ENCODE data around the gene TPPP. TPM values are rescaled to one million over a fixed set of nuclear protein-coding genes. Genes with fewer than 3 reads are reported as not detected.

The TPPP gene
- total RNA-seq, 1 donor from 2014 or later: 21.6 TPM

DNA sequence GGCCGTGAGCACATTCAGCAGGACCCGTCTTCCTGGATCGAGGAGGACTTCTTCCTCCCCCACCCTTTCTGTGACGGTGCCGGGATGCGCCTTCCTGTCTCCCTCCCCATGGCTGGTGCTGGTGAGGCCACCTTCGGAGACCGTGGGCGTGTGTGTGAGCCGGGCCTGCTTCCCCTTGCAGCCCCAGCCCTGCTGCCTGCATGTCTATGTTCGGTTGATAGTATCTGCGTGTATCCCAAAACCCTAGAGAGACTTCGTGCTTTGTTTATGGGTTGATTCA lies 68.3 kb downstream of the TPPP start:
- no peak for DNase-seq
- intact Hi-C loops (cut with micrococcal nuclease): no loop called here
- H3K36me3 ChIP-seq: peaks cover 39% of the 10 kb centered on the region
- H3K9me3 ChIP-seq (replicated peaks): no peaks in the 10 kb centered on the region
- H3K27ac ChIP-seq (replicated peaks): peak overlapping the region; percentile 25
- H3K4me3 ChIP-seq: peak overlapping the region; percentile 12
- no peaks in the 10 kb centered on the region for H3K27me3 ChIP-seq (ENCODE audit: low read depth)
- H3K4me1 ChIP-seq: no peaks in the 10 kb centered on the region
- TF ChIP-seq, protein P1, sequence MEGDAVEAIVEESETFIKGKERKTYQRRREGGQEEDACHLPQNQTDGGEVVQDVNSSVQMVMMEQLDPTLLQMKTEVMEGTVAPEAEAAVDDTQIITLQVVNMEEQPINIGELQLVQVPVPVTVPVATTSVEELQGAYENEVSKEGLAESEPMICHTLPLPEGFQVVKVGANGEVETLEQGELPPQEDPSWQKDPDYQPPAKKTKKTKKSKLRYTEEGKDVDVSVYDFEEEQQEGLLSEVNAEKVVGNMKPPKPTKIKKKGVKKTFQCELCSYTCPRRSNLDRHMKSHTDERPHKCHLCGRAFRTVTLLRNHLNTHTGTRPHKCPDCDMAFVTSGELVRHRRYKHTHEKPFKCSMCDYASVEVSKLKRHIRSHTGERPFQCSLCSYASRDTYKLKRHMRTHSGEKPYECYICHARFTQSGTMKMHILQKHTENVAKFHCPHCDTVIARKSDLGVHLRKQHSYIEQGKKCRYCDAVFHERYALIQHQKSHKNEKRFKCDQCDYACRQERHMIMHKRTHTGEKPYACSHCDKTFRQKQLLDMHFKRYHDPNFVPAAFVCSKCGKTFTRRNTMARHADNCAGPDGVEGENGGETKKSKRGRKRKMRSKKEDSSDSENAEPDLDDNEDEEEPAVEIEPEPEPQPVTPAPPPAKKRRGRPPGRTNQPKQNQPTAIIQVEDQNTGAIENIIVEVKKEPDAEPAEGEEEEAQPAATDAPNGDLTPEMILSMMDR (IDR thresholded peaks at IDR 0.05; ENCODE audit: borderline replicate concordance): no peak

DNA sequence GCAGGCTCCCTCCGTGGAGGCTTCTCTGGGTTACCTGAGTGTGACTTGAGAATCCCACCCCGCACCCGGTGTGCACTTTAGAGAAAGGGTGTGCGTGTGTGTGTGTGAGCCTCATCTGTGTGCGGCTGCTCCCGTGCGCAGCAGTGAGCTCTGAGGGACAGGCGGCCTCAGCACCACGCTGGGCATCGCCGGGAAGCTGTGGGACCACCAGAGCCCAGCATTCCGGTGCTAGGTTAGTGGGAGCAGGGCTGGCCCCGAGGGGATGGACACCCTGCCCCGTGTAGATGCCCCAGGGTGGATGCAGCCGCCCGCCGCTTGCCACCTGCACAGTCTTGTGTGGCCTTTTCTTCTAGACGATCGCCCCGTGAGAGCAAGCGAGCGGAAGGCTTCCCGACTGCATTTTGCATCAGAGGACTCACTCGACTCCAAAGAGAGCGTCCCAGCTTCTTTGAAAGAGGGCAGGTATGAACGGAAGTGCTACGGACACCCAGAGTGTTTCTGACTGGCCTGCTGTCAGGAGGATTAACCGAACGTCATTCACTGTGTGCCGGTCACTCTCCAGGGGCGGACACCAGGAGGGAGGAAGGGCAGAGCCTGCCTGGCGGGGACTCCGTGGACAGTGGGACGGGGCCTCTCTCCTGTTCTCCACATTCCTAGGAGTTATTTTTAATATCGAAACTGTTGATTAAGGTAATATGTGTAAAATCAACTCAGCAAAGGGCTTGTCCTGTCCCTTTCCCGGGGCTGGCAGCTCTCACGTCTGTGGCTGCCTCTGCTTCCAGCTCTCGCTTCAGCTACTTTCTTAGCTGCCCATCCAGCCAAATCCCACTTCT lies 68.8 kb downstream of the TPPP start:
- H3K4me1 ChIP-seq: no peaks in the 10 kb centered on the region
- TF ChIP-seq, protein P1 (IDR thresholded peaks at IDR 0.05; ENCODE audit: borderline replicate concordance): no peak
- DNase-seq: no peak
- H3K27me3 ChIP-seq (ENCODE audit: low read depth): no peaks in the 10 kb centered on the region
- H3K4me3 ChIP-seq: peak overlapping the region; percentile 12
- intact Hi-C loops (cut with micrococcal nuclease): no loop called here
- no peaks in the 10 kb centered on the region for H3K9me3 ChIP-seq (replicated peaks)
- H3K27ac ChIP-seq (replicated peaks): peak overlapping the region; percentile 23
- peaks cover 45% of the 10 kb centered on the region for H3K36me3 ChIP-seq

DNA sequence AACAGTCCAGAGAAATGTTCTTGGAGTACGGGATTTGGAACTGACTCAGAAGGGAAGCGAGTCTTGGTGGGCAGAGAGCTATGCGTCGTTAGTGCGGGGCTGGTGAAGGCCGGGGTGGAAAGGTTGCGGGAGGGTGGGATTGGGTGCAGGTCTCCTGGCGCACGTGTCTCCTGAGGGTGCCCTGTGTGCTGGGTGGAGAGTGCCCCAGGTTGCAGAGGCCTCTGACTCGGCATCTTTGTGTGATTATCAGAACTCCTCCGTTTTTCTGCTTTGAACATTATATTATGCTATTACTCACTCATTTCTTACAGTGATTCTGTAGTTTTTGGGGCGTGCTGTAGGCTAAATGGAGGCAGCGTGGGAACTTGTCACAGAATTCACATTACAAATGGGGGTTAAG lies 69.6 kb downstream of the TPPP start:
- H3K4me1 ChIP-seq: no peaks in the 10 kb centered on the region
- DNase-seq: no peak
- TF ChIP-seq, protein P1 (IDR thresholded peaks at IDR 0.05; ENCODE audit: borderline replicate concordance): no peak
- intact Hi-C loops (cut with micrococcal nuclease): no loop called here
- H3K9me3 ChIP-seq (replicated peaks): no peaks in the 10 kb centered on the region
- H3K27ac ChIP-seq (replicated peaks): no peak overlapping the region
- H3K4me3 ChIP-seq: no peak overlapping the region
- no peaks in the 10 kb centered on the region for H3K27me3 ChIP-seq (ENCODE audit: low read depth)
- peaks cover 50% of the 10 kb centered on the region for H3K36me3 ChIP-seq

DNA sequence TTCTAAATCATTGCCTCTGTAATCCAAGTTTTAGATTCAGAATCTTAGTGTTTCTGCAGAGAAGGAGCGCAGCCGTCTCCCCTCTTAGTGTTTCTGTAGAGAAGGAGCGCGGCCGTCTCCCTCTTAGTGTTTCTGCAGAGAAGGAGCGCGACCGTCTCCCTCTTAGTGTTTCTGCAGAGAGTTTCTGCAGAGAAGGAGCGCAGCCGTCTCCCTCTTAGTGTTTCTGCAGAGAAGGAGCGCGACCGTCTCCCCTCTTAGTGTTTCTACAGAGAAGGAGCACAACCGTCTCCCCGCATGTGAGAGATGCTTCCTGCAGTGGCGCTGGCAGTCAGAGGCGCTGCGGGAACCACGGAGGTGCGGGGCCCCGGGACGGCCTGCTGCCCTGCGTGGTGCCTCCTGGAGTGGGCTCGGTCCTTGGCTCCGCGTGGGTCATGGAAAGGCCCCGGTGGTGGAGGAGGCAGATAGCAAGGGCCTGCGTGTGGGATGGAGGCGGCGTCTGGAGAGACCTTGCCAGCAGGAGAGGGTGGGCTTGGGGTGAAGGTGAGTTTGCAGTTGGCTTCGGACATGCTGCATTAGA lies 70.1 kb downstream of the TPPP start:
- intact Hi-C loops (cut with micrococcal nuclease): no loop called here
- Histone ChIP-seq H3K27ac (replicated peaks) (no peak overlapping the region), H3K9me3 (replicated peaks) (no peaks in the 10 kb centered on the region), H3K4me3 (no peak overlapping the region), H3K27me3 (ENCODE audit: low read depth) (no peaks in the 10 kb centered on the region), H3K36me3 (peaks cover 48% of the 10 kb centered on the region), H3K4me1 (no peaks in the 10 kb centered on the region)
- TF ChIP-seq, protein P1 (IDR thresholded peaks at IDR 0.05; ENCODE audit: borderline replicate concordance): no peak
- DNase-seq: no peak

DNA sequence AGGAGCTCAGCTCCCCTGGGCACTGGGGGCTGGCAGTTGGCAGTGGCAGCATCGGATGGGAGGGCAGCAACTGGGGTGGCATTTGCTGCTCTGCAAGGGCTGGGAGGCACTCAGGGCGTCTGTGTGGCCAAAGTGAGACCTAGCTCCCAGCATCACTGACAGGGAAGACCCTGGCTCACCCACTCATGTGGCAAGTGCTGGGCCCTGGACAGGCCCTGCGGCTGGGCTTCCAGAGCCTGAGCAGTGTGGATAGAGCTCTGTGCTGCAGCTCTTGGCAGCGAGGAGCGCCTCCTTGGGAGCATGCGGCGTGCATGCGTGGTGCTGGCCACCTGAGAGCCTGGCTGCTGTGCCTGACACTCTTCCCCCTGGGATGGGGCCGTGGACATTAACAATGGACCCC lies 70.8 kb downstream of the TPPP start:
- Histone ChIP-seq H3K27me3 (ENCODE audit: low read depth) (no peaks in the 10 kb centered on the region), H3K4me3 (no peak overlapping the region), H3K4me1 (no peaks in the 10 kb centered on the region), H3K36me3 (peaks cover 43% of the 10 kb centered on the region), H3K27ac (replicated peaks) (no peak overlapping the region), H3K9me3 (replicated peaks) (no peaks in the 10 kb centered on the region)
- DNase-seq: no peak
- TF ChIP-seq, protein P1 (IDR thresholded peaks at IDR 0.05; ENCODE audit: borderline replicate concordance): no peak
- intact Hi-C loops (cut with micrococcal nuclease): no loop called here

Measured in left ventricle myocardium inferior (tissue), 1 donor.